RWPE1 (cell line): ENCODE data around the gene KRT74.

ENCODE experiments used
- CTCF ChIA-PET: fragments of 350-600 bp; sonication (Branson Sonifier 250); formaldehyde crosslinking; extraction: SDS; loops from one replicate; lab custom pipeline; 2021; lab: Yijun Ruan, JAX
- POLR2A ChIA-PET: fragments of 400-600 bp; formaldehyde crosslinking; extraction: SDS; loops from one replicate; lab custom pipeline; 2020; ENCODE audit warnings: antibody characterized with exemption; ENCODE audit not compliant: low non-redundant PET; lab: Yijun Ruan, JAX
- DNase-seq: peaks from one replicate; pipeline ENCODE4 v3.0.0; 2012; ENCODE audit warnings: low spot score
- H3K27ac ChIP-seq: fragments of 450-650 bp; 2 replicates; pipeline ENCODE4 v1.5.1; 2017
- CTCF ChIP-seq: fragments of 450-650 bp; conservative IDR thresholded peaks from 2 replicates; pipeline ENCODE4 v1.5.1; 2017; ENCODE audit warnings: low read depth, mild to moderate bottlenecking

KRT74 gene

GRCh38 chr12:52542157-52542556, 31.5 kb downstream of the KRT74 start:
- TF ChIP-seq CTCF = no peak
- ChIA-PET CTCF (interaction anchor here (1.0 kb wide), 1 partner anchor 337 kb away, joined by 4 read pairs; no protein-coding TSS in a partner anchor), POLR2A (no interaction called here)
- no peak overlapping the region for H3K27ac ChIP-seq
- DNase-seq = no peak

- ChIA-PET CTCF (interaction anchor here (1.0 kb wide), 1 partner anchor 338 kb away, joined by 4 read pairs; no protein-coding TSS in a partner anchor), POLR2A (no interaction called here)
- DNase-seq = no peak
- no peak for TF ChIP-seq CTCF
- H3K27ac ChIP-seq = no peak overlapping the region; the same call in 1 of the 2 replicates
Observed at GRCh38 chr12:52541709-52542108, 31.9 kb downstream of the KRT74 start.

- POLR2A ChIA-PET = no interaction called here
- no peak for DNase-seq
- CTCF ChIA-PET = interaction anchor here (0.6 kb wide), 1 partner anchor 114 kb away, joined by 3 read pairs; no protein-coding TSS in a partner anchor
- TF ChIP-seq CTCF = no peak
- H3K27ac ChIP-seq = peak overlapping the region; percentile 86
Observed at GRCh38 chr12:52540531-52540930, 33.1 kb downstream of the KRT74 start.

GRCh38 chr12:52539821-52540173, 33.8 kb downstream of the KRT74 start:
- ChIA-PET CTCF (interaction anchor here (0.9 kb wide), 1 partner anchor 21 kb away, joined by 3 read pairs; no protein-coding TSS in a partner anchor), POLR2A (interaction anchor here (0.9 kb wide), 1 partner anchor 19 kb away, joined by 3 read pairs; the partner anchor contains the start of gene KRT5)
- no peak for DNase-seq
- peak overlapping the region; percentile 86 for H3K27ac ChIP-seq
- TF ChIP-seq CTCF = no peak

GRCh38 chr12:52539083-52539820, 34.4 kb downstream of the KRT74 start:
- ChIA-PET CTCF (interaction anchor here (0.6 to 0.9 kb wide), 4 partner anchors 22 to 438 kb away, joined by 3 to 5 read pairs (median 3); no protein-coding TSS in a partner anchor), POLR2A (interaction anchor here (0.9 kb wide), 1 partner anchor 19 kb away, joined by 3 read pairs; the partner anchor contains the start of gene KRT5)

More at GRCh38 chr12:52539083-52539820, 34.4 kb downstream of the KRT74 start:
- TF ChIP-seq CTCF = no peak
- H3K27ac ChIP-seq = peak overlapping the region; percentile 86
- DNase-seq = peak; percentile 86
